ENCODE measurements around the gene MED16.

The MED16 gene

DNA sequence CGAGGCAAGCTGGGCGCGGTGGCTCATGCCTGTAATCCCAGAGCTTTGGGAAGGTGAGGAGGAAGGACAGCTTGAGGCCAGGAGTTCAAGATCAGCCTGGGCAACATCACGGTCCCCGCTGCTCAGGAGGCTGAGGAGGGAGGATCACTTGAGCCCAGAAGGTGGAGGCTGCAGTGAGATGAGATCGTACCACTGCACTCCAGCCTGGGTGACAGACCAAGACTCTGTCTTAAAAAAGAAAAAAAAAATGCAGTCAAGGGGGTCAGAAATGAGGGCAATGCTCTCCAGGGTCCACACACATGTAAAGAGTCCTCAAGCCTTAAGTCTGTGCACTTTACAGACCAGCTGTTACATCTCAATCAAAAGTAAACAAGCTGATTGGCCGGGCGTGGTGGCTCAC lies 11.6 kb upstream of the MED16 start:
- no peaks in the 10 kb centered on the region for H3K79me2 ChIP-seq (ENCODE audit: insufficient read depth, low read length)
- no peak overlapping the region for H3K9ac ChIP-seq (ENCODE audit: low read length)
- no peak overlapping the region for H2AFZ ChIP-seq (ENCODE audit: low read depth, low read length, severe bottlenecking)
- TF ChIP-seq, protein P1, sequence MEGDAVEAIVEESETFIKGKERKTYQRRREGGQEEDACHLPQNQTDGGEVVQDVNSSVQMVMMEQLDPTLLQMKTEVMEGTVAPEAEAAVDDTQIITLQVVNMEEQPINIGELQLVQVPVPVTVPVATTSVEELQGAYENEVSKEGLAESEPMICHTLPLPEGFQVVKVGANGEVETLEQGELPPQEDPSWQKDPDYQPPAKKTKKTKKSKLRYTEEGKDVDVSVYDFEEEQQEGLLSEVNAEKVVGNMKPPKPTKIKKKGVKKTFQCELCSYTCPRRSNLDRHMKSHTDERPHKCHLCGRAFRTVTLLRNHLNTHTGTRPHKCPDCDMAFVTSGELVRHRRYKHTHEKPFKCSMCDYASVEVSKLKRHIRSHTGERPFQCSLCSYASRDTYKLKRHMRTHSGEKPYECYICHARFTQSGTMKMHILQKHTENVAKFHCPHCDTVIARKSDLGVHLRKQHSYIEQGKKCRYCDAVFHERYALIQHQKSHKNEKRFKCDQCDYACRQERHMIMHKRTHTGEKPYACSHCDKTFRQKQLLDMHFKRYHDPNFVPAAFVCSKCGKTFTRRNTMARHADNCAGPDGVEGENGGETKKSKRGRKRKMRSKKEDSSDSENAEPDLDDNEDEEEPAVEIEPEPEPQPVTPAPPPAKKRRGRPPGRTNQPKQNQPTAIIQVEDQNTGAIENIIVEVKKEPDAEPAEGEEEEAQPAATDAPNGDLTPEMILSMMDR (IDR thresholded peaks at IDR 0.05; ENCODE audit: insufficient read depth, low read length, poor library complexity, severe bottlenecking) = no peak
- TF ChIP-seq EZH2phosphoT487 (conservative IDR thresholded peaks at IDR 0.05; ENCODE audit: low read length) = no peak
- H4K20me1 ChIP-seq (ENCODE audit: low read depth, low read length) = no peaks in the 10 kb centered on the region
- H3K36me3 ChIP-seq (ENCODE audit: low read length) = no peaks in the 10 kb centered on the region
- no peak overlapping the region for H3K4me2 ChIP-seq (ENCODE audit: low read depth, low read length, poor library complexity, severe bottlenecking)
- H3F3A ChIP-seq (ENCODE audit: insufficient read depth) = no peaks in the 10 kb centered on the region
- no peaks in the 10 kb centered on the region for H3K9me2 ChIP-seq (replicated peaks; ENCODE audit: insufficient read depth, low read length)
- H3K27me3 ChIP-seq (ENCODE audit: low read length) = no peaks in the 10 kb centered on the region
- H3K27ac ChIP-seq (ENCODE audit: low read depth, low read length) = no peak overlapping the region
- H3K4me3 ChIP-seq (ENCODE audit: insufficient read depth, low read length, poor library complexity, severe bottlenecking) = no peak overlapping the region
- no peaks in the 10 kb centered on the region for H3K9me3 ChIP-seq (ENCODE audit: insufficient read depth, low read length)

DNA sequence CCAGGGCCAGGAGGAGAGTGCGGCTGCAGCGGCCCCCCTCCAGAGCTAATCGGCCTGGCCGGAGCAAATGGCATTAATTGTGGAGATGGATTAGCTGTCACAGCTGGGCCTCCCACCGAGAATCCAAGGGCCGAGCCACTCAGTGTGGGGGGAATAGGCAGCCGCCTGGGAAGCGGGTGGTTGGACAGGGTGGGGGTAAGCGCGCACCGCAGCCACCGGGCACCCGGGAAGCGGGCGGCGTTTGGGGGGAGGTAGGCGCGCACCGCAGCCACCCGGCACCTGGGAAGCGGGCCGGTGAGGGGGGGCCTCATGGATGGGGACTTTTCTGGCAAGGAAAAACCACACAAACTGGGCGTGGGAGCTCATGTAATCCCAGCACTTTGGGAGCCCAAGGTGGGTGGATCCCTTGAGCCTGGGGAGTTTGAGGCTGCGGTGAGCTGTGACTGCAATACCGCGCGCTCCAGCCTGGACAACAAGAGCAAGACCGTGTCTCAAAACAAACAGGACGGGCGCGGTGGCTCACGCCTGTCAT lies 10.3 kb upstream of the MED16 start:
- TF ChIP-seq EZH2phosphoT487 (conservative IDR thresholded peaks at IDR 0.05; ENCODE audit: low read length) = no peak
- TF ChIP-seq, protein P1 (IDR thresholded peaks at IDR 0.05; ENCODE audit: insufficient read depth, low read length, poor library complexity, severe bottlenecking) = no peak
- H3K4me2 ChIP-seq (ENCODE audit: low read depth, low read length, poor library complexity, severe bottlenecking) = no peak overlapping the region
- H3F3A ChIP-seq (ENCODE audit: insufficient read depth) = peaks cover 4% of the 10 kb centered on the region; the same call in 1 of the 2 replicates
- no peaks in the 10 kb centered on the region for H3K9me2 ChIP-seq (replicated peaks; ENCODE audit: insufficient read depth, low read length)
- no peaks in the 10 kb centered on the region for H3K27me3 ChIP-seq (ENCODE audit: low read length)
- no peaks in the 10 kb centered on the region for H4K20me1 ChIP-seq (ENCODE audit: low read depth, low read length)
- no peak overlapping the region for H3K9ac ChIP-seq (ENCODE audit: low read length)
- no peak overlapping the region for H2AFZ ChIP-seq (ENCODE audit: low read depth, low read length, severe bottlenecking)
- no peaks in the 10 kb centered on the region for H3K9me3 ChIP-seq (ENCODE audit: insufficient read depth, low read length)
- H3K79me2 ChIP-seq (ENCODE audit: insufficient read depth, low read length) = no peaks in the 10 kb centered on the region
- no peak overlapping the region for H3K4me3 ChIP-seq (ENCODE audit: insufficient read depth, low read length, poor library complexity, severe bottlenecking)
- no peaks in the 10 kb centered on the region for H3K36me3 ChIP-seq (ENCODE audit: low read length)
- no peak overlapping the region for H3K27ac ChIP-seq (ENCODE audit: low read depth, low read length)

DNA sequence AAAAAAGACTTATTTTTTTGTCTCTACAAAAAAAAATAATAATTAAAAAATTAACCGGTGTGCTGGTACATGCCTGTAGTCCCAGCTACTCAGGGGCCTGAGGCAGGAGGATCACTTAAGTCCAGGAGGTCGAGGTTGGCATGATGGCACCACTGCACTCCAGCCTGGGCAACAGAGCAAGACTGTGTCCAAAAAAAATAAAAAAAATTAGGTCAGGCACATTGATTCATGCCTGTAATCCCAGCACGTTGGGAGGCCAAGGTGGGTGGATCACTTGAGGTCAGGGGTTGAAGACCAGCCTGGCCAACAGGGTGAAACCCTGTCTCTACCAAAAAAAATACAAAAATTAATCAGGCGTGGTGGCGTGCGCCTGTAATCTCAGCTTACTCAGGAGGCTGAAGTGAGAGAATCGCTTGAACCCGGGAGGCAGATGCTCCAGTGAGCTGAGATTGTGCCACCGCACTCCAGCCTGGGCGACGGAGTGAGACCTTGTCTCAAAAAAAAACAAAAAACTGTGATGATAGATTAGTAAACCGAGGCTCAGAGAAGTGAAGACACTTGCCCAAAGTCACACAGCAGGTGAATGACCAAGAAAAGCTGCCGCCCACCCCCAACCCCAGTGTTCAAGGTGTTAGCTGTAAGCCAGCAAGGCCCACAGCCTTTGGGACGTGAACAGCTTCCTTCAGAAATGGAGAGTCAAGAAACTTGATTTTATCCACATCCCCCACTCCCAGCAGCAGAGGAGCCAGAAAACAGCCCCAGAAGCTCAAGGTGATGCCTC lies 9.6 kb upstream of the MED16 start:
- peaks cover 5% of the 10 kb centered on the region; the same call in 1 of the 2 replicates for H3F3A ChIP-seq (ENCODE audit: insufficient read depth)
- H3K9ac ChIP-seq (ENCODE audit: low read length) = no peak overlapping the region
- H3K4me2 ChIP-seq (ENCODE audit: low read depth, low read length, poor library complexity, severe bottlenecking) = no peak overlapping the region
- H3K36me3 ChIP-seq (ENCODE audit: low read length) = no peaks in the 10 kb centered on the region
- H3K9me3 ChIP-seq (ENCODE audit: insufficient read depth, low read length) = no peaks in the 10 kb centered on the region
- H3K27me3 ChIP-seq (ENCODE audit: low read length) = no peaks in the 10 kb centered on the region
- no peaks in the 10 kb centered on the region for H4K20me1 ChIP-seq (ENCODE audit: low read depth, low read length)
- no peaks in the 10 kb centered on the region for H3K9me2 ChIP-seq (replicated peaks; ENCODE audit: insufficient read depth, low read length)
- TF ChIP-seq, protein P1 (IDR thresholded peaks at IDR 0.05; ENCODE audit: insufficient read depth, low read length, poor library complexity, severe bottlenecking) = no peak
- no peak for TF ChIP-seq EZH2phosphoT487 (conservative IDR thresholded peaks at IDR 0.05; ENCODE audit: low read length)
- no peaks in the 10 kb centered on the region for H3K79me2 ChIP-seq (ENCODE audit: insufficient read depth, low read length)
- H3K27ac ChIP-seq (ENCODE audit: low read depth, low read length) = no peak overlapping the region
- no peak overlapping the region for H2AFZ ChIP-seq (ENCODE audit: low read depth, low read length, severe bottlenecking)
- H3K4me3 ChIP-seq (ENCODE audit: insufficient read depth, low read length, poor library complexity, severe bottlenecking) = no peak overlapping the region
